Loucy (cell line): ENCODE data around the gene KRTAP4-2.

ENCODE experiments used
- CTCF ChIP-seq: fragments of 200-600 bp; sonication (generic); conservative IDR thresholded peaks from 2 replicates; pipeline ENCODE4 v1.5.1; 2014; ENCODE audit warnings: mild to moderate bottlenecking, antibody characterized with exemption, low read length
- EZH2phosphoT487 ChIP-seq: fragments of 200-600 bp; IDR thresholded peaks from 2 replicates; pipeline ENCODE4 v1.6.1; 2018; ENCODE audit warnings: antibody characterized with exemption, mild to moderate bottlenecking, moderate library complexity, borderline replicate concordance

- TF ChIP-seq CTCF, result no peak
- TF ChIP-seq EZH2phosphoT487, result no peak
Observed at GRCh38 chr17:41168121-41168520, 9.9 kb downstream of the KRTAP4-2 start, which contains the start of gene KRTAP4-3.
